ENCODE data around the gene REG1B. TPM values are rescaled to one million over a fixed set of nuclear protein-coding genes. Genes with fewer than 3 reads are reported as not detected.

Gene REG1B
- total and polyA plus RNA-seq, 2 of the 4 experiments (the other 2 are of a cell fraction) = not detected

- H3K9me3 ChIP-seq (ENCODE audit: control insufficient read depth, insufficient read depth, low read length) = peaks cover 9% of the 10 kb centered on the region
- no peak overlapping the region for H4K8ac ChIP-seq (ENCODE audit: low read depth in 2 of 2, low read length in 2 of 2)
- no peak overlapping the region for H3K27ac ChIP-seq (ENCODE audit: insufficient read depth, low read length)
- POLR2A ChIA-PET (ENCODE audit: unreplicated experiment) = no interaction called here
- H4K5ac ChIP-seq (ENCODE audit: low read depth, low read length) = no peak overlapping the region
- H3K4me1 ChIP-seq (ENCODE audit: control insufficient read depth, insufficient read depth, low read length) = no peaks in the 10 kb centered on the region
- H2BK5ac ChIP-seq (ENCODE audit: low read depth, low read length, poor library complexity, severe bottlenecking) = no peak overlapping the region
- no TSS peak for BruUV-seq (replicated peaks)
- no peak overlapping the region for H2AFZ ChIP-seq (replicated peaks; ENCODE audit: low read length, poor library complexity)
- ATAC-seq (ENCODE audit: low read depth) (no peak), DNase-seq (no peak)
- H3K27me3 ChIP-seq (ENCODE audit: control insufficient read depth, insufficient read depth, low read length) = no peaks in the 10 kb centered on the region
- no peak overlapping the region for H3K14ac ChIP-seq (replicated peaks; ENCODE audit: low read depth, low read length)
- dilution Hi-C loops (cut with HindIII; ENCODE audit: low sequenced_read_pairs, unreplicated experiment) (no loop called here), intact Hi-C loops (cut with micrococcal nuclease) (no loop called here), in situ Hi-C loops (cut with MboI; ENCODE audit: low sequenced_read_pairs) (no loop called here)
- H3K4me2 ChIP-seq (ENCODE audit: low read depth, low read length) = no peak overlapping the region
- CTCF ChIA-PET = no interaction called here
- no peak overlapping the region for H3K4ac ChIP-seq (ENCODE audit: low read depth, low read length)
- H2BK15ac ChIP-seq (ENCODE audit: low read depth, low read length) = no peak overlapping the region
- no peaks in the 10 kb centered on the region for H4K20me1 ChIP-seq (ENCODE audit: insufficient read depth, low read length)
- H3K79me1 ChIP-seq (ENCODE audit: low read depth in 1 of 2, low read length in 2 of 2) = no peaks in the 10 kb centered on the region
- no peak overlapping the region for H3K4me3 ChIP-seq (ENCODE audit: insufficient read depth, low read depth, low read length)
- no peak overlapping the region for H2AK5ac ChIP-seq (ENCODE audit: low read depth, low read length)
- no peak overlapping the region for H3K23ac ChIP-seq (ENCODE audit: low read depth, low read length)
- H2AK9ac ChIP-seq (replicated peaks; ENCODE audit: low read depth, low read length, poor library complexity) = no peak overlapping the region
- no peaks in the 10 kb centered on the region for H3K36me3 ChIP-seq (ENCODE audit: control insufficient read depth, insufficient read depth, low read length)
- no peak overlapping the region for H3K18ac ChIP-seq (ENCODE audit: low read depth, low read length)
- H3K9me1 ChIP-seq (ENCODE audit: insufficient read depth, low read length) = no peaks in the 10 kb centered on the region
- no CpG with 5 or more reads among the region's 3 CpGs for WGBS, 2 experiments (ENCODE audit: extremely low coverage in 2 of 2, insufficient read length in 1 of 2)
- no peak overlapping the region for H4K91ac ChIP-seq (ENCODE audit: insufficient read depth, low read depth, low read length)
- no peak overlapping the region for H3K56ac ChIP-seq (ENCODE audit: extremely low read depth, insufficient read depth, low read length)
- no peak for TF ChIP-seq MAZ (IDR thresholded peaks at IDR 0.05; ENCODE audit: borderline replicate concordance, low read depth, low read length)
- no peak for TF ChIP-seq FOS (IDR thresholded peaks at IDR 0.05; ENCODE audit: low read depth, low read length)
- no peak for TF ChIP-seq RCOR1 (IDR thresholded peaks at IDR 0.05; ENCODE audit: insufficient replicate concordance, low read length)
- H2BK120ac ChIP-seq (ENCODE audit: low read depth, low read length) = no peak overlapping the region
- no peak overlapping the region for H2BK20ac ChIP-seq (ENCODE audit: low read depth, low read length)
- no peak overlapping the region for H3K9ac ChIP-seq (ENCODE audit: low read depth, low read length)
Measured at GRCh38 chr2:79085382-79085781, 2.4 kb downstream of the REG1B start.
